Measurements from ENCODE around the gene FGFR3.

FGFR3 gene

DNA sequence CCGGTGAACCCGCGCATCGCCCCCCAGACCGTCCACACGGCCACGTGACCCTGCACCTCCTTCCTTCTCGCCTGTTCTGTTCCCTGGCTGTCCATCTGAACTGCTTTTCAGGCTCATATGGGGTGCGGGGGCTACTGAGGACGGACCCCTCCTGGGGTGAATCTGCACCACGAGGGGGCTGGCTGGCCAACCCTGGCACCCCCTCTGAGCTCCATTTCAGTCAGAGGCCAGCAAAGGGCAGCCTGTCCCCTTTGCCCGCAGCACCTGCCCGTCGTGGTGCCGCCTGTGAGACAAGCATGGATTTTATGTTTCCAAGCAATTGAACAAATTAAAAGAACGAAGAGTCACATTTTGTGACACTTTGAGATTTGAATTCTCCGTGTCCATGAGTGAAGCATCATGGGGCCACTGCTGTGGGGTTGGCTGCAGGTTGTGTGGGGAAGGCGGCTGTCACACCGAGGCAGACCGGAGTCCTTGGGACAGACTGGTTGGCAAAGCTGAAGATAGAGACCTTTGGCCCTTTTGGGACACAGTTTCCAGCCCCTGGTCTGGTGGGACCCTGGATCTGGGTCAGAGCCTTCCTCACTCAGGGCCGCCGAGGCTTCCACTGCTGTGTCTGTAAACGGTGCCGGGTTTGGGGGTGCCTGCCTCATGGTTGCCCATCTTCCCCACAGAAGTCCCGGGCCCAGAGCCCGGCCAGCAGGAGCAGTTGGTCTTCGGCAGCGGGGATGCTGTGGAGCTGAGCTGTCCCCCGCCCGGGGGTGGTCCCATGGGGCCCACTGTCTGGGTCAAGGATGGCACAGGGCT, 5.7 kb downstream of the FGFR3 start:
- H3K4me3 ChIP-seq (ENCODE audit: low read length), result no peak overlapping the region
- TF ChIP-seq, protein P1, sequence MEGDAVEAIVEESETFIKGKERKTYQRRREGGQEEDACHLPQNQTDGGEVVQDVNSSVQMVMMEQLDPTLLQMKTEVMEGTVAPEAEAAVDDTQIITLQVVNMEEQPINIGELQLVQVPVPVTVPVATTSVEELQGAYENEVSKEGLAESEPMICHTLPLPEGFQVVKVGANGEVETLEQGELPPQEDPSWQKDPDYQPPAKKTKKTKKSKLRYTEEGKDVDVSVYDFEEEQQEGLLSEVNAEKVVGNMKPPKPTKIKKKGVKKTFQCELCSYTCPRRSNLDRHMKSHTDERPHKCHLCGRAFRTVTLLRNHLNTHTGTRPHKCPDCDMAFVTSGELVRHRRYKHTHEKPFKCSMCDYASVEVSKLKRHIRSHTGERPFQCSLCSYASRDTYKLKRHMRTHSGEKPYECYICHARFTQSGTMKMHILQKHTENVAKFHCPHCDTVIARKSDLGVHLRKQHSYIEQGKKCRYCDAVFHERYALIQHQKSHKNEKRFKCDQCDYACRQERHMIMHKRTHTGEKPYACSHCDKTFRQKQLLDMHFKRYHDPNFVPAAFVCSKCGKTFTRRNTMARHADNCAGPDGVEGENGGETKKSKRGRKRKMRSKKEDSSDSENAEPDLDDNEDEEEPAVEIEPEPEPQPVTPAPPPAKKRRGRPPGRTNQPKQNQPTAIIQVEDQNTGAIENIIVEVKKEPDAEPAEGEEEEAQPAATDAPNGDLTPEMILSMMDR (IDR thresholded peaks at IDR 0.05; ENCODE audit: insufficient read depth, low read depth, low read length, missing control alignments), result no peak
- no peak for DNase-seq (ENCODE audit: low read depth)

- no peak for DNase-seq (ENCODE audit: low read depth)
- TF ChIP-seq, protein P1 (IDR thresholded peaks at IDR 0.05; ENCODE audit: insufficient read depth, low read depth, low read length, missing control alignments), result no peak
- no peak overlapping the region for H3K4me3 ChIP-seq (ENCODE audit: low read length)
Observed at GRCh38 chr4:1799387-1800375, 6.6 kb downstream of the FGFR3 start.

- TF ChIP-seq, protein P1 (IDR thresholded peaks at IDR 0.05; ENCODE audit: insufficient read depth, low read depth, low read length, missing control alignments), result no peak
- no peak for DNase-seq (ENCODE audit: low read depth)
- H3K4me3 ChIP-seq (ENCODE audit: low read length), result no peak overlapping the region
Observed at GRCh38 chr4:1800805-1801204, 7.7 kb downstream of the FGFR3 start.

DNA sequence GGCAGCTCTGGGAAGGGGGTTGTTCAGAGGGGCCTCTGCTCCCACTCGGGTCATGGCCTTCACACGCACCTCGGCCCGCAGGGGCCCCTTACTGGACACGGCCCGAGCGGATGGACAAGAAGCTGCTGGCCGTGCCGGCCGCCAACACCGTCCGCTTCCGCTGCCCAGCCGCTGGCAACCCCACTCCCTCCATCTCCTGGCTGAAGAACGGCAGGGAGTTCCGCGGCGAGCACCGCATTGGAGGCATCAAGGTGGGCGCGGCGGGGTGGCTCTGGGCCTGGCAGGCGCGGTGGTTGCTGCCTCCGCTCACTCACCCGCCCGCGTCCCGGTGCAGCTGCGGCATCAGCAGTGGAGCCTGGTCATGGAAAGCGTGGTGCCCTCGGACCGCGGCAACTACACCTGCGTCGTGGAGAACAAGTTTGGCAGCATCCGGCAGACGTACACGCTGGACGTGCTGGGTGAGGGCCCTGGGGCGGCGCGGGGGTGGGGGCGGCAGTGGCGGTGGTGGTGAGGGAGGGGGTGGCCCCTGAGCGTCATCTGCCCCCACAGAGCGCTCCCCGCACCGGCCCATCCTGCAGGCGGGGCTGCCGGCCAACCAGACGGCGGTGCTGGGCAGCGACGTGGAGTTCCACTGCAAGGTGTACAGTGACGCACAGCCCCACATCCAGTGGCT, 8.3 kb downstream of the FGFR3 start:
- H3K4me3 ChIP-seq (ENCODE audit: low read length), result no peak overlapping the region
- TF ChIP-seq, protein P1 (IDR thresholded peaks at IDR 0.05; ENCODE audit: insufficient read depth, low read depth, low read length, missing control alignments), result no peak
- DNase-seq (ENCODE audit: low read depth), result no peak

GRCh38 chr4:1802151-1802715, 9.1 kb downstream of the FGFR3 start:
- TF ChIP-seq, protein P1 (IDR thresholded peaks at IDR 0.05; ENCODE audit: insufficient read depth, low read depth, low read length, missing control alignments), result no peak
- no peak overlapping the region for H3K4me3 ChIP-seq (ENCODE audit: low read length)
- no peak for DNase-seq (ENCODE audit: low read depth)

DNA sequence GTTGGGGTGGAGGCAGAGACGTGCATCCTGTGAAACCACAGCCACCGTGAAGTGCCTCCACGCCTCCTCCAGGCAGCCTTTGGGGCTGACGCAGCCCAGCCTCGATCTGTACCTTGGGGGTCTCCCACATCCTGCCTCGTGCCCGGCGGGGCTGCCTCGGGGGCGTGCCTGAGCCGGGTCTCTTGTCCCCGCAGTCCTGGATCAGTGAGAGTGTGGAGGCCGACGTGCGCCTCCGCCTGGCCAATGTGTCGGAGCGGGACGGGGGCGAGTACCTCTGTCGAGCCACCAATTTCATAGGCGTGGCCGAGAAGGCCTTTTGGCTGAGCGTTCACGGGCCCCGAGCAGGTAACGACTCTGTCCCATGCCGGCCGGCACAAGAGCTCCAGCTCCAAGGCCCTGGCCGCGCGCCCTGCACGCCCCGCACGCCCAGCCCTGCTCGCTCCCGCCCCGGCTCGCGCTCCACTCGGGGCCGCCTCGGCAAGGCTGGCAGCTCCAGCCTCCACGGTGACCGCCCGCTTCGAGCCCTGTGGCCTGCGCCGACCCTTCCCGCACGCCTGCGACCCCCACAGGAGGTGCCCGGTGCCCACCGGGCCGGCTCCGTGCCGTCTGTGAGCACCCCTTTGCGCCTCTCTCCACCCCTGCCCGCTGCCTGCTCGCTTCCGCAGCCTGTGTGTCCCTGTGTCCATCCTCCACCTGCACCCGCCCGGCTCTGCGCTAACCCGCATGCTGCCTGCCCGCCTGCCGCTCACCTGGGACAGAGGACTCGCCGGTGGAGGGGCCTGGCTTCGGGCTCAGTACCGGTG, 9.8 kb downstream of the FGFR3 start:
- DNase-seq (ENCODE audit: low read depth), result no peak
- TF ChIP-seq, protein P1 (IDR thresholded peaks at IDR 0.05; ENCODE audit: insufficient read depth, low read depth, low read length, missing control alignments), result no peak
- no peak overlapping the region for H3K4me3 ChIP-seq (ENCODE audit: low read length)

Measured in epithelial cell of esophagus (primary cell).